Stomach (tissue), 4 donors: ENCODE measurements around the gene DRC3.

ENCODE experiments used
- CTCF ChIP-seq, 7 experiments: fragments of 450-650 bp in 4 of 7; fragments of 200-600 bp in 3 of 7; sonication (generic) in 3 of 7; IDR thresholded peaks; one replicate each; pipeline ENCODE4 v1.5.1; 2016 to 2019; ENCODE audit warnings: antibody characterized with exemption in 7 of 7, control low read depth in 2 of 7, mild to moderate bottlenecking in 1 of 7
- EP300 ChIP-seq: sonication (generic); formaldehyde crosslinking; IDR thresholded peaks from one replicate; pipeline ENCODE4 v1.6.1; 2017; ENCODE audit warnings: antibody characterized with exemption
- POLR2A ChIP-seq, 4 donors: fragments of 450-650 bp; IDR thresholded peaks; one replicate each; pipeline ENCODE4 v1.6.1; 2016; ENCODE audit warnings: antibody characterized with exemption in 4 of 4, control low read depth in 2 of 4, mild to moderate bottlenecking in 1 of 4, moderate library complexity in 1 of 4
- POLR2AphosphoS5 ChIP-seq, 3 donors: sonication (generic); formaldehyde crosslinking; IDR thresholded peaks; one replicate each; pipeline ENCODE4 v1.6.1; 2016; ENCODE audit warnings: antibody characterized with exemption in 3 of 3

GRCh38 chr17:18015593-18015992 lies 42.9 kb downstream of the DRC3 start:
- TF ChIP-seq CTCF (IDR thresholded peaks at IDR 0.05) (no peak), EP300 (no peak), POLR2AphosphoS5 (IDR thresholded peaks at IDR 0.05) (no peak), POLR2A (IDR thresholded peaks at IDR 0.05) (no peak)
